Epithelial cell of esophagus (primary cell): Measurements from ENCODE around the gene DYNC1LI1.

Experiments
- DNase-seq: peaks from one replicate; pipeline ENCODE4 v3.0.0; 2010; ENCODE audit warnings: low read depth
- H3K4me3 ChIP-seq: 2 replicates; pipeline ENCODE4 v1.5.1; 2011; ENCODE audit warnings: mild to moderate bottlenecking, low read length, control low read depth
- CTCF ChIP-seq: IDR thresholded peaks from 2 replicates; pipeline ENCODE4 v1.5.1; 2011; ENCODE audit warnings: low read depth, mild to moderate bottlenecking, low read length, control low read depth, inconsistent platforms; ENCODE audit not compliant: insufficient read depth; ENCODE audit errors: missing control alignments

The DYNC1LI1 gene

GRCh38 chr3:32511005-32511404 lies 59.7 kb downstream of the DYNC1LI1 start:
- H3K4me3 ChIP-seq = no peak overlapping the region
- DNase-seq = no peak
- TF ChIP-seq CTCF = no peak

- DNase-seq = peak; percentile 76
- TF ChIP-seq CTCF = peak; percentile 82
- no peak overlapping the region for H3K4me3 ChIP-seq
Measured at GRCh38 chr3:32510075-32510724, 60.5 kb downstream of the DYNC1LI1 start.

GRCh38 chr3:32508711-32509110 lies 61.9 kb downstream of the DYNC1LI1 start:
- DNase-seq = peak; percentile 23
- TF ChIP-seq CTCF = no peak

GRCh38 chr3:32506466-32506865 lies 64.2 kb downstream of the DYNC1LI1 start:
- TF ChIP-seq CTCF = no peak
- no peak overlapping the region for H3K4me3 ChIP-seq
- no peak for DNase-seq

More at GRCh38 chr3:32508711-32509110, 61.9 kb downstream of the DYNC1LI1 start:
- no peak overlapping the region for H3K4me3 ChIP-seq

GRCh38 chr3:32502946-32503286 lies 67.7 kb downstream of the DYNC1LI1 start:
- peak overlapping the region; percentile 91 for H3K4me3 ChIP-seq
- no peak for TF ChIP-seq CTCF
- no peak for DNase-seq

GRCh38 chr3:32502118-32502945 lies 68.3 kb downstream of the DYNC1LI1 start, which contains the start of gene CMTM6:
Gene CMTM6 (minus strand): TSS chr3:32502852. CDS start chr3:32502745, 107 bp downstream.
- DNase-seq = peak; percentile 82
- peak within 1 kb of the TSS; percentile 91 for H3K4me3 ChIP-seq
- TF ChIP-seq CTCF = peak; percentile 5
